ENCODE measurements around the gene VAMP8.

DNA sequence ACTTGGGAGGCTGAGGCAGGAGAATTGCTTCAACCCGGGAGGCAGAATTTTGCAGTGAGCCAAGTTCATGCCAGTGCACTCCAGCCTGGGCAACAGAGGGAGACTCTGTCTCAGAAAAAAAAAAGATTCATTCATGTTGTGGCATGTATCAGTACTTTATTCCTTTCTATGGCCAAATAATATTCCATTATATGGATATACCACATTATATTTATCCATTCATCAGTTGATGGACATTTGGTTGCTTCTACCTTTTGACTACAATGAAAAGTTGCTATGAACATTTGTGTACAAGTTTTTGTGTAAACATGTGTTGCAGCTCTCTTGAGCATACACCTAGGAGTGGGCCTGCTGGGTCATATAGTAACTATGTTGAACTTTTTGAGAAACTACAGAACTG lies 47.6 kb upstream of the VAMP8 start:
- TF ChIP-seq, protein P1, sequence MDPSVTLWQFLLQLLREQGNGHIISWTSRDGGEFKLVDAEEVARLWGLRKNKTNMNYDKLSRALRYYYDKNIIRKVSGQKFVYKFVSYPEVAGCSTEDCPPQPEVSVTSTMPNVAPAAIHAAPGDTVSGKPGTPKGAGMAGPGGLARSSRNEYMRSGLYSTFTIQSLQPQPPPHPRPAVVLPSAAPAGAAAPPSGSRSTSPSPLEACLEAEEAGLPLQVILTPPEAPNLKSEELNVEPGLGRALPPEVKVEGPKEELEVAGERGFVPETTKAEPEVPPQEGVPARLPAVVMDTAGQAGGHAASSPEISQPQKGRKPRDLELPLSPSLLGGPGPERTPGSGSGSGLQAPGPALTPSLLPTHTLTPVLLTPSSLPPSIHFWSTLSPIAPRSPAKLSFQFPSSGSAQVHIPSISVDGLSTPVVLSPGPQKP (IDR thresholded peaks at IDR 0.05; ENCODE audit: low read depth, low read length): no peak
- TF ChIP-seq EP300 (IDR thresholded peaks at IDR 0.05; ENCODE audit: borderline replicate concordance in 1 of 2, control insufficient read depth in 1 of 2, low read depth in 2 of 2, low read length in 2 of 2): no peak

All from GM12878 (cell line).